ENCODE data around the gene SEMA5B.

SEMA5B gene

GRCh38 chr3:122985539-122985938, 42.0 kb downstream of the SEMA5B start:
- no peak overlapping the region for H3K4me3 ChIP-seq (ENCODE audit: low read depth, low read length)
- ChIA-PET CTCF (interaction anchor here (0.7 to 1.2 kb wide), 2 partner anchors 43 to 497 kb away, joined by 4 to 6 read pairs; no protein-coding TSS in a partner anchor), POLR2A (no interaction called here)
- H3K9me3 ChIP-seq (ENCODE audit: control insufficient read depth, insufficient read depth, low read depth, low read length) = no peaks in the 10 kb centered on the region
- no peaks in the 10 kb centered on the region for H3K36me3 ChIP-seq (ENCODE audit: control insufficient read depth in 2 of 2, insufficient read depth in 1 of 2, low read length in 2 of 2)
- H3K27ac ChIP-seq (ENCODE audit: extremely low read depth, low read depth, low read length) = no peak overlapping the region
- TF ChIP-seq, protein P1, sequence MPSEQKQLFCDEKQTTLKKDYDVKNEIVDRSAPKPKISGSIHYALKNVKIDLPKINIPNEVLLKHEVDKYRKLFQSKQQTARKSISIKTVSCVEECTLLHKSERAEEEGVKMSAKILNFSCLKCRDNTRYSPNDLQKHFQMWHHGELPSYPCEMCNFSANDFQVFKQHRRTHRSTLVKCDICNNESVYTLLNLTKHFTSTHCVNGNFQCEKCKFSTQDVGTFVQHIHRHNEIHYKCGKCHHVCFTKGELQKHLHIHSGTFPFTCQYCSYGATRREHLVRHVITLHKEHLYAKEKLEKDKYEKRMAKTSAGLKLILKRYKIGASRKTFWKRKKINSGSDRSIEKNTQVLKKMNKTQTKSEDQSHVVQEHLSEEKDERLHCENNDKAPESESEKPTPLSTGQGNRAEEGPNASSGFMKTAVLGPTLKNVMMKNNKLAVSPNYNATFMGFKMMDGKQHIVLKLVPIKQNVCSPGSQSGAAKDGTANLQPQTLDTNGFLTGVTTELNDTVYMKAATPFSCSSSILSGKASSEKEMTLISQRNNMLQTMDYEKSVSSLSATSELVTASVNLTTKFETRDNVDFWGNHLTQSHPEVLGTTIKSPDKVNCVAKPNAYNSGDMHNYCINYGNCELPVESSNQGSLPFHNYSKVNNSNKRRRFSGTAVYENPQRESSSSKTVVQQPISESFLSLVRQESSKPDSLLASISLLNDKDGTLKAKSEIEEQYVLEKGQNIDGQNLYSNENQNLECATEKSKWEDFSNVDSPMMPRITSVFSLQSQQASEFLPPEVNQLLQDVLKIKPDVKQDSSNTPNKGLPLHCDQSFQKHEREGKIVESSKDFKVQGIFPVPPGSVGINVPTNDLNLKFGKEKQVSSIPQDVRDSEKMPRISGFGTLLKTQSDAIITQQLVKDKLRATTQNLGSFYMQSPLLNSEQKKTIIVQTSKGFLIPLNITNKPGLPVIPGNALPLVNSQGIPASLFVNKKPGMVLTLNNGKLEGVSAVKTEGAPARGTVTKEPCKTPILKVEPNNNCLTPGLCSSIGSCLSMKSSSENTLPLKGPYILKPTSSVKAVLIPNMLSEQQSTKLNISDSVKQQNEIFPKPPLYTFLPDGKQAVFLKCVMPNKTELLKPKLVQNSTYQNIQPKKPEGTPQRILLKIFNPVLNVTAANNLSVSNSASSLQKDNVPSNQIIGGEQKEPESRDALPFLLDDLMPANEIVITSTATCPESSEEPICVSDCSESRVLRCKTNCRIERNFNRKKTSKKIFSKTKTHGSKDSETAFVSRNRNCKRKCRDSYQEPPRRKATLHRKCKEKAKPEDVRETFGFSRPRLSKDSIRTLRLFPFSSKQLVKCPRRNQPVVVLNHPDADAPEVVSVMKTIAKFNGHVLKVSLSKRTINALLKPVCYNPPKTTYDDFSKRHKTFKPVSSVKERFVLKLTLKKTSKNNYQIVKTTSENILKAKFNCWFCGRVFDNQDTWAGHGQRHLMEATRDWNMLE (tag by site-specific recombination; conservative IDR thresholded peaks at IDR 0.05; ENCODE audit: low read depth) = no peak
- TF ChIP-seq ZNF121 (tag by site-specific recombination; IDR thresholded peaks at IDR 0.05) (no peak), ZNF157 (tag by site-specific recombination; IDR thresholded peaks at IDR 0.05) (no peak), ZNF391 (tag by site-specific recombination; IDR thresholded peaks at IDR 0.05; ENCODE audit: borderline replicate concordance, low read depth) (no peak), ZNF266 (tag by site-specific recombination; IDR thresholded peaks at IDR 0.05; ENCODE audit: low read depth) (no peak), ELK4 (IDR thresholded peaks at IDR 0.05; ENCODE audit: borderline replicate concordance, low read depth, low read length) (no peak), ZNF23 (tag by site-specific recombination; IDR thresholded peaks at IDR 0.05; ENCODE audit: borderline replicate concordance) (no peak), ZNF292 (tag by site-specific recombination; IDR thresholded peaks at IDR 0.05; ENCODE audit: borderline replicate concordance, low read depth) (no peak), ZNF221 (tag by site-specific recombination; IDR thresholded peaks at IDR 0.05; ENCODE audit: borderline replicate concordance) (no peak)
- TF ChIP-seq, protein P2, sequence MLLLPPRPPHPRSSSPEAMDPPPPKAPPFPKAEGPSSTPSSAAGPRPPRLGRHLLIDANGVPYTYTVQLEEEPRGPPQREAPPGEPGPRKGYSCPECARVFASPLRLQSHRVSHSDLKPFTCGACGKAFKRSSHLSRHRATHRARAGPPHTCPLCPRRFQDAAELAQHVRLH (tag by site-specific recombination; IDR thresholded peaks at IDR 0.05) = no peak
- TF ChIP-seq, protein P3, sequence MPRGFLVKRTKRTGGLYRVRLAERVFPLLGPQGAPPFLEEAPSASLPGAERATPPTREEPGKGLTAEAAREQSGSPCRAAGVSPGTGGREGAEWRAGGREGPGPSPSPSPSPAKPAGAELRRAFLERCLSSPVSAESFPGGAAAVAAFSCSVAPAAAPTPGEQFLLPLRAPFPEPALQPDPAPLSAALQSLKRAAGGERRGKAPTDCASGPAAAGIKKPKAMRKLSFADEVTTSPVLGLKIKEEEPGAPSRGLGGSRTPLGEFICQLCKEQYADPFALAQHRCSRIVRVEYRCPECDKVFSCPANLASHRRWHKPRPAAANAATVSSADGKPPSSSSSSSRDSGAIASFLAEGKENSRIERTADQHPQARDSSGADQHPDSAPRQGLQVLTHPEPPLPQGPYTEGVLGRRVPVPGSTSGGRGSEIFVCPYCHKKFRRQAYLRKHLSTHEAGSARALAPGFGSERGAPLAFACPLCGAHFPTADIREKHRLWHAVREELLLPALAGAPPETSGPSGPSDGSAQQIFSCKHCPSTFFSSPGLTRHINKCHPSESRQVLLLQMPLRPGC (tag by site-specific recombination; IDR thresholded peaks at IDR 0.05) = no peak
- TF ChIP-seq, protein P4, sequence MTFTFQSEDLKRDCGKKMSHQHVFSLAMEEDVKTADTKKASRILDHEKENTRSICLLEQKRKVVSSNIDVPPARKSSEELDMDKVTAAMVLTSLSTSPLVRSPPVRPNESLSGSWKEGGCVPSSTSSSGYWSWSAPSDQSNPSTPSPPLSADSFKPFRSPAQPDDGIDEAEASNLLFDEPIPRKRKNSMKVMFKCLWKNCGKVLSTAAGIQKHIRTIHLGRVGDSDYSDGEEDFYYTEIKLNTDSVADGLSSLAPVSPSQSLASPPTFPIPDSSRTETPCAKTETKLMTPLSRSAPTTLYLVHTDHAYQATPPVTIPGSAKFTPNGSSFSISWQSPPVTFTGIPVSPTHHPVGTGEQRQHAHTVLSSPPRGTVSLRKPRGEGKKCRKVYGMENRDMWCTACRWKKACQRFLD (tag by site-specific recombination; IDR thresholded peaks at IDR 0.05) = no peak
- peaks cover 4% of the 10 kb centered on the region for H3K4me1 ChIP-seq (ENCODE audit: control insufficient read depth, insufficient read depth, low read length)

DNA sequence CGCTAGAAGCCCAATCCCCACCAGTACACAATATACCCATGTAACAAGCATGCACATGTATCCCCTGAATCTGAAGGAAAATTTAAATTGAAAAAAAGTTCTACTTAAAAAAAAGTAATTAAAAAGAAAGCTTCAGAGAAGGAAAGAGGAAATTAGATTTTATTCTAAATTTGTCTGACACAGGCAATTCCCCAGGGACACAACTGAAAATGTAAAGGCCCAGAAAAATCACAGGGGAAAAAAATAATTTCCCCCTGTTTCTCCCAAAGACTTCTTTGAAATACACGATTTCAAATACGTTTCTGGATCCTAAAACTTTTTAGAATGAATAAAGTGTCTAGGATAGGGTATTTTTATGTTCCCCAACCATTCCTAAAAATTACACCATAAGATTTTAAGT, 42.9 kb downstream of the SEMA5B start:
- POLR2A ChIA-PET = no interaction called here
- peaks cover 4% of the 10 kb centered on the region for H3K4me1 ChIP-seq (ENCODE audit: control insufficient read depth, insufficient read depth, low read length)
- H3K36me3 ChIP-seq (ENCODE audit: control insufficient read depth in 2 of 2, insufficient read depth in 1 of 2, low read length in 2 of 2) = no peaks in the 10 kb centered on the region
- no peak overlapping the region for H3K4me3 ChIP-seq (ENCODE audit: low read depth, low read length)
- no peaks in the 10 kb centered on the region for H3K9me3 ChIP-seq (ENCODE audit: control insufficient read depth, insufficient read depth, low read depth, low read length)
- CTCF ChIA-PET = interaction anchor here (1.2 kb wide), 1 partner anchor 42 kb away, joined by 4 read pairs; no protein-coding TSS in a partner anchor
- H3K27ac ChIP-seq (ENCODE audit: extremely low read depth, low read depth, low read length) = no peak overlapping the region
- TF ChIP-seq ZFP69B (tag by site-specific recombination; IDR thresholded peaks at IDR 0.05) = no peak
- TF ChIP-seq, protein P5, sequence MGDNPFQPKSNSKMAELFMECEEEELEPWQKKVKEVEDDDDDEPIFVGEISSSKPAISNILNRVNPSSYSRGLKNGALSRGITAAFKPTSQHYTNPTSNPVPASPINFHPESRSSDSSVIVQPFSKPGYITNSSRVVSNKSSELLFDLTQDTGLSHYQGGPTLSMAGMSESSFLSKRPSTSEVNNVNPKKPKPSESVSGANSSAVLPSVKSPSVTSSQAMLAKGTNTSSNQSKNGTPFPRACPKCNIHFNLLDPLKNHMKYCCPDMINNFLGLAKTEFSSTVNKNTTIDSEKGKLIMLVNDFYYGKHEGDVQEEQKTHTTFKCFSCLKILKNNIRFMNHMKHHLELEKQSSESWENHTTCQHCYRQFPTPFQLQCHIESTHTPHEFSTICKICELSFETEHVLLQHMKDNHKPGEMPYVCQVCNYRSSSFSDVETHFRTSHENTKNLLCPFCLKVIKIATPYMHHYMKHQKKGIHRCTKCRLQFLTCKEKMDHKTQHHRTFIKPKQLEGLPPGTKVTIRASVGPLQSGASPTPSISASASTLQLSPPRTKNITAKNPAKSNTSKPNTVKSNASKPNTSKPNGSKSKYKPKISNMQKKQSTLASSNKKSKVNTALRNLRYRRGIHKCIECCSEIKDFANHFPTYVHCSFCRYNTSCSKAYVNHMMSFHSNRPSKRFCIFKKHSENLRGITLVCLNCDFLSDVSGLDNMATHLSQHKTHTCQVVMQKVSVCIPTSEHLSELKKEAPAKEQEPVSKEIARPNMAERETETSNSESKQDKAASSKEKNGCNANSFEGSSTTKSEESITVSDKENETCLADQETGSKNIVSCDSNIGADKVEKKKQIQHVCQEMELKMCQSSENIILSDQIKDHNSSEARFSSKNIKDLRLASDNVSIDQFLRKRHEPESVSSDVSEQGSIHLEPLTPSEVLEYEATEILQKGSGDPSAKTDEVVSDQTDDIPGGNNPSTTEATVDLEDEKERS (tag by site-specific recombination; IDR thresholded peaks at IDR 0.05) = no peak
- TF ChIP-seq, protein P6, sequence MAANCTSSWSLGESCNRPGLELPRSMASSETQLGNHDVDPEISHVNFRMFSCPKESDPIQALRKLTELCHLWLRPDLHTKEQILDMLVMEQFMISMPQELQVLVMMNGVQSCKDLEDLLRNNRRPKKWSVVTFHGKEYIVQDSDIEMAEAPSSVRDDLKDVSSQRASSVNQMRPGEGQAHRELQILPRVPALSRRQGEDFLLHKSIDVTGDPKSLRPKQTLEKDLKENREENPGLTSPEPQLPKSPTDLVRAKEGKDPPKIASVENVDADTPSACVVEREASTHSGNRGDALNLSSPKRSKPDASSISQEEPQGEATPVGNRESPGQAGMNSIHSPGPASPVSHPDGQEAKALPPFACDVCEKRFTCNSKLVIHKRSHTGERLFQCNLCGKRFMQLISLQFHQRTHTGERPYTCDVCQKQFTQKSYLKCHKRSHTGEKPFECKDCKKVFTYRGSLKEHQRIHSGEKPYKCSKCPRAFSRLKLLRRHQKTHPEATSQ (tag by site-specific recombination; IDR thresholded peaks at IDR 0.05) = no peak
- no peak for TF ChIP-seq PRDM6 (tag by site-specific recombination; IDR thresholded peaks at IDR 0.05)
- no peak for TF ChIP-seq IKZF3 (tag by site-specific recombination; IDR thresholded peaks at IDR 0.05)
- no peak for TF ChIP-seq ZNF175 (tag by site-specific recombination; IDR thresholded peaks at IDR 0.05)

Measured in HEK293 (cell line).